ENCODE measurements around the gene NAT16. TPM values are rescaled to one million over a fixed set of nuclear protein-coding genes. Genes with fewer than 3 reads are reported as not detected.
"Not testable (repeated sequence)": the region's sequence is repeated elsewhere in the genome, so short reads cannot be mapped to it uniquely, and the experiment has no call there.

Gene NAT16
- total RNA-seq, 1 donor from 2014 or later = not detected

GRCh38 chr7:101202603-101202918 is 22.5 kb upstream of the NAT16 start:
- TF ChIP-seq CTCF (IDR thresholded peaks at IDR 0.05; ENCODE audit: insufficient read depth, low read length, poor library complexity, severe bottlenecking) = no peak
- Histone ChIP-seq H3K36me3 (ENCODE audit: control insufficient read depth, insufficient read depth, low read length) (no peaks in the 10 kb centered on the region), H3K4me3 (ENCODE audit: low read depth, low read length) (no peak overlapping the region), H3K27me3 (ENCODE audit: control insufficient read depth, insufficient read depth, low read length) (peaks cover 40% of the 10 kb centered on the region)
- DNase-seq (ENCODE audit: low read depth) = no peak

- TF ChIP-seq CTCF (IDR thresholded peaks at IDR 0.05; ENCODE audit: insufficient read depth, low read length, poor library complexity, severe bottlenecking) = no peak
- Histone ChIP-seq H3K4me3 (ENCODE audit: low read depth, low read length) (no peak overlapping the region), H3K36me3 (ENCODE audit: control insufficient read depth, insufficient read depth, low read length) (no peaks in the 10 kb centered on the region), H3K27me3 (ENCODE audit: control insufficient read depth, insufficient read depth, low read length) (peaks cover 40% of the 10 kb centered on the region)
- DNase-seq (ENCODE audit: low read depth) = no peak
Measured at GRCh38 chr7:101201695-101202602, 21.9 kb upstream of the NAT16 start.

- TF ChIP-seq CTCF (IDR thresholded peaks at IDR 0.05; ENCODE audit: insufficient read depth, low read length, poor library complexity, severe bottlenecking) = no peak
- no peak for DNase-seq (ENCODE audit: low read depth)
- peaks cover 40% of the 10 kb centered on the region for H3K27me3 ChIP-seq (ENCODE audit: control insufficient read depth, insufficient read depth, low read length)
- H3K4me3 ChIP-seq (ENCODE audit: low read depth, low read length) = no peak within 1 kb of the TSS
- no peaks in the 10 kb centered on the region for H3K36me3 ChIP-seq (ENCODE audit: control insufficient read depth, insufficient read depth, low read length)
Measured at GRCh38 chr7:101200862-101201599, 20.9 kb upstream of the NAT16 start, which contains the start of gene MOGAT3. TSS of gene MOGAT3 (minus strand) at chr7:101201036. CDS start at chr7:101200854, 182 bp downstream.

GRCh38 chr7:101200504-101200861 is 20.4 kb upstream of the NAT16 start:
- no peak for TF ChIP-seq CTCF (IDR thresholded peaks at IDR 0.05; ENCODE audit: insufficient read depth, low read length, poor library complexity, severe bottlenecking)
- Histone ChIP-seq H3K4me3 (ENCODE audit: low read depth, low read length) (no peak overlapping the region), H3K36me3 (ENCODE audit: control insufficient read depth, insufficient read depth, low read length) (no peaks in the 10 kb centered on the region), H3K27me3 (ENCODE audit: control insufficient read depth, insufficient read depth, low read length) (peaks cover 40% of the 10 kb centered on the region)
- DNase-seq (ENCODE audit: low read depth) = no peak

GRCh38 chr7:101199522-101199921 is 19.4 kb upstream of the NAT16 start:
- not testable (repeated sequence) for H3K4me3 ChIP-seq (ENCODE audit: low read depth, low read length); DNase-seq (ENCODE audit: low read depth); H3K36me3 ChIP-seq (ENCODE audit: control insufficient read depth, insufficient read depth, low read length)
- H3K27me3 ChIP-seq (ENCODE audit: control insufficient read depth, insufficient read depth, low read length) = peaks cover 40% of the 10 kb centered on the region

GRCh38 chr7:101198476-101198875 is 18.4 kb upstream of the NAT16 start:
- TF ChIP-seq CTCF (IDR thresholded peaks at IDR 0.05; ENCODE audit: insufficient read depth, low read length, poor library complexity, severe bottlenecking) = no peak
- DNase-seq (ENCODE audit: low read depth) = no peak
- Histone ChIP-seq H3K27me3 (ENCODE audit: control insufficient read depth, insufficient read depth, low read length) (peaks cover 39% of the 10 kb centered on the region), H3K4me3 (ENCODE audit: low read depth, low read length) (no peak overlapping the region), H3K36me3 (ENCODE audit: control insufficient read depth, insufficient read depth, low read length) (no peaks in the 10 kb centered on the region)
